ENCODE measurements around the gene ZNF75A. TPM values are rescaled to one million over a fixed set of nuclear protein-coding genes. Genes with fewer than 3 reads are reported as not detected.

ZNF75A gene
- total and polyA plus RNA-seq, 3 experiments from 2014 or later = 22.7 to 42.0 (median 37.9) TPM

- Mint-ChIP-seq H3K9me3 (peaks cover 0 to 19% (median 6%) of the 10 kb centered on the region in 5 donors), H3K4me3 (peak overlapping the region; percentile 87 to 97 (median 96)), H3K36me3 (peaks cover 15 to 42% (median 31%) of the 10 kb centered on the region in 3 donors), H3K4me1 (peaks cover 35 to 48% (median 41%) of the 10 kb centered on the region in 3 donors), H3K27ac (peak overlapping the region; percentile 66 to 98 (median 89)), H3K27me3 (peaks cover 0 to 4% of the 10 kb centered on the region in 2 donors)
- H3K27me3 ChIP-seq (ENCODE audit: insufficient read depth, low read length, poor library complexity, severe bottlenecking) = no peaks in the 10 kb centered on the region
- ChIA-PET POLR2A (interaction anchor here (0.6 to 1.9 kb wide), 15 partner anchors 15 to 436 kb away, joined by 3 to 21 read pairs (median 4); partner anchors contain the start of genes TIGD7, ZNF174, ZNF213 and ZNF75A), CTCF (interaction anchor here (0.7 to 2.1 kb wide), 7 partner anchors 10 to 219 kb away, joined by 3 to 10 read pairs (median 3); partner anchors contain the start of genes CLUAP1, ZNF174 and ZSCAN32)
- peak overlapping the region; percentile 95 for H3K27ac ChIP-seq (ENCODE audit: low read depth, low read length)
- peaks cover 25% of the 10 kb centered on the region for H3K4me1 ChIP-seq (ENCODE audit: insufficient read depth, low read length)
- H3K4me3 ChIP-seq (ENCODE audit: low read length) = peak overlapping the region; percentile 91
- no peak for DNase-seq
- H3K9me3 ChIP-seq (ENCODE audit: low read length) = peaks cover 9% of the 10 kb centered on the region
- H3K36me3 ChIP-seq (ENCODE audit: insufficient read depth, low read length) = peaks cover 23% of the 10 kb centered on the region
These were observed 23.1 kb upstream of the ZNF75A start for GRCh38 chr16:3282103-3282729.

GRCh38 chr16:3282730-3283542 is 22.4 kb upstream of the ZNF75A start, which contains the start of gene ZNF263:
ZNF263 (plus strand) TSS chr16:3283491; CDS start chr16:3283819, 328 bp downstream.
- peak; percentile 87 to 95 (median 94) for DNase-seq
- Mint-ChIP-seq H3K9me3 (peaks cover 0 to 25% (median 11%) of the 10 kb centered on the region in 5 donors), H3K36me3 (peaks cover 18 to 48% (median 38%) of the 10 kb centered on the region in 3 donors), H3K4me3 (peak within 1 kb of the TSS; percentile 88 to 97 (median 96)), H3K4me1 (peaks cover 35 to 48% (median 41%) of the 10 kb centered on the region in 3 donors), H3K27me3 (peaks cover 0 to 4% of the 10 kb centered on the region in 2 donors), H3K27ac (peak within 1 kb of the TSS; percentile 84 to 99 (median 96))
- ChIA-PET POLR2A (interaction anchor here (0.6 to 1.9 kb wide), 17 partner anchors 16 to 435 kb away, joined by 3 to 21 read pairs (median 4); partner anchors contain the start of genes TIGD7, ZNF174, ZNF213 and ZNF75A), CTCF (interaction anchor here (0.7 to 2.1 kb wide), 9 partner anchors 10 to 218 kb away, joined by 3 to 10 read pairs (median 3); partner anchors contain the start of genes CLUAP1, TIGD7, ZNF174 and ZNF75A)
- Histone ChIP-seq H3K9me3 (ENCODE audit: low read length) (peaks cover 9% of the 10 kb centered on the region), H3K27ac (ENCODE audit: low read depth, low read length) (peak within 1 kb of the TSS; percentile 95), H3K36me3 (ENCODE audit: insufficient read depth, low read length) (peaks cover 28% of the 10 kb centered on the region), H3K4me3 (ENCODE audit: low read length) (peak within 1 kb of the TSS; percentile 91), H3K4me1 (ENCODE audit: insufficient read depth, low read length) (peaks cover 25% of the 10 kb centered on the region), H3K27me3 (ENCODE audit: insufficient read depth, low read length, poor library complexity, severe bottlenecking) (no peaks in the 10 kb centered on the region)

GRCh38 chr16:3283543-3284447 is 21.5 kb upstream of the ZNF75A start:
- peak overlapping the region; percentile 95 for H3K27ac ChIP-seq (ENCODE audit: low read depth, low read length)
- H3K27ac Mint-ChIP-seq = peak overlapping the region; percentile 84 to 99 (median 96)
- peak overlapping the region; percentile 88 to 97 (median 96) for H3K4me3 Mint-ChIP-seq
- ChIA-PET POLR2A (interaction anchor here (0.6 to 1.9 kb wide), 9 partner anchors 20 to 173 kb away, joined by 3 to 21 read pairs (median 6); partner anchors contain the start of genes TIGD7, ZNF174, ZNF213 and ZNF75A), CTCF (interaction anchor here (0.7 to 2.1 kb wide), 9 partner anchors 9 to 217 kb away, joined by 3 to 7 read pairs (median 3); partner anchors contain the start of genes CLUAP1, TIGD7, ZNF174 and ZNF75A)
- H3K27me3 Mint-ChIP-seq = no peaks in the 10 kb centered on the region
- peaks cover 25% of the 10 kb centered on the region for H3K4me1 ChIP-seq (ENCODE audit: insufficient read depth, low read length)
- H3K27me3 ChIP-seq (ENCODE audit: insufficient read depth, low read length, poor library complexity, severe bottlenecking) = no peaks in the 10 kb centered on the region
- H3K4me3 ChIP-seq (ENCODE audit: low read length) = peak overlapping the region; percentile 91
- DNase-seq = no peak
- H3K9me3 Mint-ChIP-seq = peaks cover 0 to 32% (median 15%) of the 10 kb centered on the region in 5 donors
- peaks cover 35% of the 10 kb centered on the region for H3K36me3 ChIP-seq (ENCODE audit: insufficient read depth, low read length)
- H3K4me1 Mint-ChIP-seq = peaks cover 35 to 48% (median 41%) of the 10 kb centered on the region in 3 donors
- H3K36me3 Mint-ChIP-seq = peaks cover 22 to 55% (median 43%) of the 10 kb centered on the region in 3 donors
- H3K9me3 ChIP-seq (ENCODE audit: low read length) = peaks cover 15% of the 10 kb centered on the region

- Mint-ChIP-seq H3K4me3 (peak overlapping the region; percentile 88 to 97 (median 96)), H3K27ac (peak overlapping the region in 2 of 8 donors; percentile 36 to 68), H3K27me3 (no peaks in the 10 kb centered on the region), H3K9me3 (peaks cover 0 to 44% (median 26%) of the 10 kb centered on the region in 5 donors), H3K4me1 (peaks cover 35 to 48% (median 41%) of the 10 kb centered on the region in 3 donors), H3K36me3 (peaks cover 30 to 68% (median 53%) of the 10 kb centered on the region in 3 donors)
- no peak overlapping the region for H3K27ac ChIP-seq (ENCODE audit: low read depth, low read length)
- H3K9me3 ChIP-seq (ENCODE audit: low read length) = peaks cover 28% of the 10 kb centered on the region
- peaks cover 49% of the 10 kb centered on the region for H3K36me3 ChIP-seq (ENCODE audit: insufficient read depth, low read length)
- peaks cover 25% of the 10 kb centered on the region for H3K4me1 ChIP-seq (ENCODE audit: insufficient read depth, low read length)
- peak overlapping the region; percentile 91 for H3K4me3 ChIP-seq (ENCODE audit: low read length)
- no peaks in the 10 kb centered on the region for H3K27me3 ChIP-seq (ENCODE audit: insufficient read depth, low read length, poor library complexity, severe bottlenecking)
- ChIA-PET POLR2A (no interaction called here), CTCF (interaction anchor here (1.1 kb wide), 1 partner anchor 19 kb away, joined by 5 read pairs; no protein-coding TSS in a partner anchor)
- no peak for DNase-seq
These were observed 20.2 kb upstream of the ZNF75A start for GRCh38 chr16:3285131-3285530.

- no peak for DNase-seq
- Histone ChIP-seq H3K27ac (ENCODE audit: low read depth, low read length) (no peak overlapping the region), H3K27me3 (ENCODE audit: insufficient read depth, low read length, poor library complexity, severe bottlenecking) (no peaks in the 10 kb centered on the region), H3K4me1 (ENCODE audit: insufficient read depth, low read length) (peaks cover 4% of the 10 kb centered on the region), H3K9me3 (ENCODE audit: low read length) (peaks cover 63% of the 10 kb centered on the region), H3K4me3 (ENCODE audit: low read length) (peak overlapping the region; percentile 52), H3K36me3 (ENCODE audit: insufficient read depth, low read length) (peaks cover 62% of the 10 kb centered on the region)
- Mint-ChIP-seq H3K27ac (no peak overlapping the region), H3K4me1 (peaks cover 19 to 30% (median 20%) of the 10 kb centered on the region in 3 donors), H3K9me3 (peaks cover 18 to 81% (median 69%) of the 10 kb centered on the region in 5 donors), H3K36me3 (peaks cover 43 to 86% (median 76%) of the 10 kb centered on the region in 3 donors), H3K27me3 (no peaks in the 10 kb centered on the region), H3K4me3 (no peak overlapping the region)
- POLR2A ChIA-PET = no interaction called here
- CTCF ChIA-PET = interaction anchor here (1.1 kb wide), 1 partner anchor 23 kb away, joined by 3 read pairs; no protein-coding TSS in a partner anchor
These were observed 15.2 kb upstream of the ZNF75A start for GRCh38 chr16:3289998-3290673.

GRCh38 chr16:3292604-3293003 is 12.7 kb upstream of the ZNF75A start:
- CTCF ChIA-PET = interaction anchor here (1.0 to 1.4 kb wide), 4 partner anchors 10 to 163 kb away, joined by 3 read pairs; partner anchors contain the start of gene ZNF263
- H3K4me1 Mint-ChIP-seq = peaks cover 5 to 12% (median 7%) of the 10 kb centered on the region in 3 donors
- no peak for DNase-seq

More at GRCh38 chr16:3292604-3293003, 12.7 kb upstream of the ZNF75A start:
- POLR2A ChIA-PET = no interaction called here
- Mint-ChIP-seq H3K9me3 (peaks cover 18 to 82% (median 75%) of the 10 kb centered on the region in 5 donors), H3K4me3 (no peak overlapping the region), H3K27me3 (no peaks in the 10 kb centered on the region), H3K36me3 (peaks cover 34 to 73% (median 66%) of the 10 kb centered on the region in 3 donors), H3K27ac (no peak overlapping the region)
- Histone ChIP-seq H3K27me3 (ENCODE audit: insufficient read depth, low read length, poor library complexity, severe bottlenecking) (no peaks in the 10 kb centered on the region), H3K9me3 (ENCODE audit: low read length) (peaks cover 55% of the 10 kb centered on the region), H3K36me3 (ENCODE audit: insufficient read depth, low read length) (peaks cover 42% of the 10 kb centered on the region), H3K4me1 (ENCODE audit: insufficient read depth, low read length) (no peaks in the 10 kb centered on the region), H3K4me3 (ENCODE audit: low read length) (no peak overlapping the region), H3K27ac (ENCODE audit: low read depth, low read length) (no peak overlapping the region)

Data from CD8-positive, alpha-beta memory T cell (primary cell).